Bronchial epithelial cell (primary cell): ENCODE data around the gene WDFY4. TPM values are rescaled to one million over a fixed set of nuclear protein-coding genes. Genes with fewer than 3 reads are reported as not detected.

ENCODE experiments used
- DNase-seq: peaks from one replicate; pipeline ENCODE4 v3.0.0-alpha.2; 2010; ENCODE audit warnings: low read depth
- FAIRE-seq: peaks from 2 replicates; lab custom pipeline; 2011; peaks lifted over from hg19 to GRCh38; lab: Jason Lieb, UNC
- H3K27me3 ChIP-seq: 2 replicates; pipeline ENCODE4 v1.5.1; 2011; ENCODE audit warnings: low read length; ENCODE audit not compliant: control insufficient read depth, insufficient read depth
- H3K36me3 ChIP-seq: 2 replicates; pipeline ENCODE4 v1.5.1; 2011; ENCODE audit warnings: low read length; ENCODE audit not compliant: control insufficient read depth, insufficient read depth
- H3K4me3 ChIP-seq: 2 replicates; pipeline ENCODE4 v1.5.1; 2011; ENCODE audit warnings: mild to moderate bottlenecking, low read depth, low read length, control low read depth
- total RNA-seq: library from RNA; depleted of rRNA; stranded (reverse); fragments of >200 nt; gene quantifications from 2 replicates; pipeline ENCODE4 v1.2.1, GENCODE V29; 2014
- TF ChIP-seq, protein P1 (sequence below): IDR thresholded peaks from 2 replicates; pipeline ENCODE4 v1.5.1; 2011; ENCODE audit warnings: mild to moderate bottlenecking, moderate library complexity, low read length, control low read depth, inconsistent platforms; ENCODE audit not compliant: insufficient read depth, severe bottlenecking

WDFY4 gene
- total RNA-seq, 1 donor from 2014 or later: under 0.01 TPM

- TF ChIP-seq, protein P1, sequence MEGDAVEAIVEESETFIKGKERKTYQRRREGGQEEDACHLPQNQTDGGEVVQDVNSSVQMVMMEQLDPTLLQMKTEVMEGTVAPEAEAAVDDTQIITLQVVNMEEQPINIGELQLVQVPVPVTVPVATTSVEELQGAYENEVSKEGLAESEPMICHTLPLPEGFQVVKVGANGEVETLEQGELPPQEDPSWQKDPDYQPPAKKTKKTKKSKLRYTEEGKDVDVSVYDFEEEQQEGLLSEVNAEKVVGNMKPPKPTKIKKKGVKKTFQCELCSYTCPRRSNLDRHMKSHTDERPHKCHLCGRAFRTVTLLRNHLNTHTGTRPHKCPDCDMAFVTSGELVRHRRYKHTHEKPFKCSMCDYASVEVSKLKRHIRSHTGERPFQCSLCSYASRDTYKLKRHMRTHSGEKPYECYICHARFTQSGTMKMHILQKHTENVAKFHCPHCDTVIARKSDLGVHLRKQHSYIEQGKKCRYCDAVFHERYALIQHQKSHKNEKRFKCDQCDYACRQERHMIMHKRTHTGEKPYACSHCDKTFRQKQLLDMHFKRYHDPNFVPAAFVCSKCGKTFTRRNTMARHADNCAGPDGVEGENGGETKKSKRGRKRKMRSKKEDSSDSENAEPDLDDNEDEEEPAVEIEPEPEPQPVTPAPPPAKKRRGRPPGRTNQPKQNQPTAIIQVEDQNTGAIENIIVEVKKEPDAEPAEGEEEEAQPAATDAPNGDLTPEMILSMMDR: no peak
- DNase-seq: no peak
- H3K27me3 ChIP-seq: peaks cover 5% of the 10 kb centered on the region
- FAIRE-seq: no peak
- no peaks in the 10 kb centered on the region for H3K36me3 ChIP-seq
- H3K4me3 ChIP-seq: no peak overlapping the region
These were observed 45.3 kb downstream of the WDFY4 start for GRCh38 chr10:48729941-48730457.

- no peak for FAIRE-seq
- Histone ChIP-seq H3K27me3 (peaks cover 5% of the 10 kb centered on the region), H3K4me3 (no peak overlapping the region), H3K36me3 (no peaks in the 10 kb centered on the region)
- TF ChIP-seq, protein P1: no peak
- no peak for DNase-seq
These were observed 46.5 kb downstream of the WDFY4 start for GRCh38 chr10:48731141-48731540.

- TF ChIP-seq, protein P1: no peak
- peaks cover 5% of the 10 kb centered on the region for H3K27me3 ChIP-seq
- FAIRE-seq: no peak
These were observed 47.0 kb downstream of the WDFY4 start for GRCh38 chr10:48731654-48732053.

GRCh38 chr10:48733329-48733728 is 48.7 kb downstream of the WDFY4 start:
- H3K27me3 ChIP-seq: peaks cover 3% of the 10 kb centered on the region
- H3K4me3 ChIP-seq: no peak overlapping the region
- TF ChIP-seq, protein P1: no peak
- FAIRE-seq (no peak), DNase-seq (no peak)
- no peaks in the 10 kb centered on the region for H3K36me3 ChIP-seq

More at GRCh38 chr10:48731654-48732053, 47.0 kb downstream of the WDFY4 start:
- no peak for DNase-seq
- Histone ChIP-seq H3K4me3 (no peak overlapping the region), H3K36me3 (no peaks in the 10 kb centered on the region)

DNA sequence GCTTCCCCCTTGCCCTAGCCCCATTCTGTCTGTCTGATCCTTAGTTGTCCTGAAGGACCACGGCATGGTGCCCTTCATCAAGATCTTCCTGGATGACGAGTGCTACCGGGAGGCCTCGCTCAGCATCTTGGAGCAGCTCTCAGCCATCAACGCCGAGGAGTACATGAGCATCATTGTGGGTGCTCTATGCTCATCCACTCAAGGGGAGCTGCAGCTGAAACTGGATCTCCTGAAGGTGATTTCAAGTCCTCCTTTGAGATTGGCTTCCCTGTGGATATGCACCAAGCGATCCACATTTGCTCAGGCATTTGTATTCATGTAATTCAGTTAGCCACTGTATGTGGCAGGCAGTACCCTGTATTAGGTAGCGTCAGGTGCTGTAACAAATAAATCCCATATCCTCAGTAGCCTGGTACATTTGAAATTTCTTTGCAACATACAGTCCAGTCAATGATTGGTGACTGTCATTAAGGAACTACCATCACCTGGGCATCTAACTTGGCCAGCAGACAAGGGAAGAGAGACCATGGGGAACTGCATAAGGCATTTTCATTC is 51.2 kb downstream of the WDFY4 start:
- Histone ChIP-seq H3K4me3 (no peak overlapping the region), H3K36me3 (no peaks in the 10 kb centered on the region), H3K27me3 (no peaks in the 10 kb centered on the region)
- TF ChIP-seq, protein P1: no peak
- DNase-seq (no peak), FAIRE-seq (no peak)

- Histone ChIP-seq H3K27me3 (no peaks in the 10 kb centered on the region), H3K36me3 (no peaks in the 10 kb centered on the region), H3K4me3 (no peak overlapping the region)
- DNase-seq: no peak
- FAIRE-seq: no peak
- TF ChIP-seq, protein P1: no peak
These were observed 51.9 kb downstream of the WDFY4 start for GRCh38 chr10:48736596-48736995.
